Right lobe of liver (tissue), 4 donors: ENCODE measurements around the gene PROK1.

Experiments
- POLR2A ChIP-seq: fragments of 450-650 bp; IDR thresholded peaks from one replicate; pipeline ENCODE4 v1.6.1; 2017; ENCODE audit warnings: antibody characterized with exemption, mild to moderate bottlenecking
- TF ChIP-seq, protein P1 (sequence below), 4 donors: fragments of 200-600 bp in 3 of 4; fragments of 450-650 bp in 1 of 4; IDR thresholded peaks; one replicate each; pipeline versions ENCODE4 v1.5.1 to v1.8.0; 2016 to 2022; ENCODE audit warnings: antibody characterized with exemption in 4 of 4, mild to moderate bottlenecking in 2 of 4
- donor health status: DM: no; HTN: no; CAD: no.
- donor health status: DM: no; HTN: no; CAD: no.
- donor health status: DM: no; HTN: yes; CAD: no.

DNA sequence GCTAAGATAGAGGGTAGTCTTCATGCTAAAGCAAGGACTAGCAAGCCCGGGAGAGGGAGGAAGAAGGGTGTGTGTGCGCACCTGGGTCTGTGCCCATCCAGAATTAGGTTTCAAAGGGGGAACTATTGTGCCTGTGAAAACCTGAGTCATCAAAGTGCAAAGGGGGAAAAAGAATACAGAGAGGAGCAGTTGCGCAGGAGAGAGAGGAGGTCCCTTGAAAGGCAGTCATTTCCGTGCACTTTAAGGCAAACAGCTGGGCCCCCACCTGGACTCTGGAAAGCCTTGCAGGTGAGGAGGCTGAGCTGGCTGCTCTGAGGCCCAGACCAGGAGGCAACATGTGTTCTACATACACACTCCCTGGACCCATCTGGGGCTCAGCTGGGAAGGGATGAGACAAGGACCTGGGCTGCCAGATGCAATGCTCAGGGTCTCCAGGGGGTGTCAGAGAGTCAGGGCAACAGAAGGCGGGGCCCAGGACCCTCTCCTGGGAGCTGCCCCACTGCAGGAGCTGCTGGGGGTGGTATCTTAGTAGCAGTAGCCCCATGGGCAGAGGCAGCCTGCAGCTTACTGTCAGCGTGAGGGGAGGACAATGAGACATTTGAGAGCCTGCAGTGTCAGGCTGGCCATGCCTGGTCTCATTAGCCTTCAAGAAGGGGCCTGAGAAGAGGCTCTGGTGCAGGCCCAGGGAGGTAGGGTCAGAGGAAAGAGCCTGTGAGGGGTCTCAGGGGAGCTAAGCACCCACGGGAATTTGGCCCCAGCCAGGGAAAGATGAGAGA, 14.3 kb downstream of the PROK1 start:
- TF ChIP-seq, protein P1, sequence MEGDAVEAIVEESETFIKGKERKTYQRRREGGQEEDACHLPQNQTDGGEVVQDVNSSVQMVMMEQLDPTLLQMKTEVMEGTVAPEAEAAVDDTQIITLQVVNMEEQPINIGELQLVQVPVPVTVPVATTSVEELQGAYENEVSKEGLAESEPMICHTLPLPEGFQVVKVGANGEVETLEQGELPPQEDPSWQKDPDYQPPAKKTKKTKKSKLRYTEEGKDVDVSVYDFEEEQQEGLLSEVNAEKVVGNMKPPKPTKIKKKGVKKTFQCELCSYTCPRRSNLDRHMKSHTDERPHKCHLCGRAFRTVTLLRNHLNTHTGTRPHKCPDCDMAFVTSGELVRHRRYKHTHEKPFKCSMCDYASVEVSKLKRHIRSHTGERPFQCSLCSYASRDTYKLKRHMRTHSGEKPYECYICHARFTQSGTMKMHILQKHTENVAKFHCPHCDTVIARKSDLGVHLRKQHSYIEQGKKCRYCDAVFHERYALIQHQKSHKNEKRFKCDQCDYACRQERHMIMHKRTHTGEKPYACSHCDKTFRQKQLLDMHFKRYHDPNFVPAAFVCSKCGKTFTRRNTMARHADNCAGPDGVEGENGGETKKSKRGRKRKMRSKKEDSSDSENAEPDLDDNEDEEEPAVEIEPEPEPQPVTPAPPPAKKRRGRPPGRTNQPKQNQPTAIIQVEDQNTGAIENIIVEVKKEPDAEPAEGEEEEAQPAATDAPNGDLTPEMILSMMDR (IDR thresholded peaks at IDR 0.05) = no peak
- no peak for TF ChIP-seq POLR2A
